GDM1 (cell line): ENCODE data around the gene UNC5C.

ENCODE experiments used
- DNase-seq: peaks from one replicate; lab custom pipeline; 2025; lab: John Stamatoyannopoulos, UW

Gene UNC5C

DNA sequence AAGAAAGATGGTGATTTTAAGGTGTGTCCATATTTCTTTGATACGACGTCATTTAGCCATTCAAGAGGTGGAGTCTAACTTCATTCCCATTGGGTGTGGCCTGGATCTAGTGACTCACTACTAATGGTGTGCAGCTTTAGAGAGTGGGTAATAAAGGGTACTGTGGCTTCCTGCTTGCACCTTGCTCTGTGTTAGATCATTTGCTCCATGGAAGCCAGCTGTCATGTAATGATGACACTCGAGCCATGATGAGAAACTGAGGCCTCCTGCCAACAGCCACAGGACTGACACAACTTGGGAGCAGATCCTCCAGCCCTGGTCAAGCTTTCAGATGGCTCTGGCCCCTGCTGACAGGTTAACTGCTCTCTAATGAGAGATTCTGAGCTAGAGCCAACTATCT lies 82.0 kb downstream of the UNC5C start:
- no peak for DNase-seq

DNA sequence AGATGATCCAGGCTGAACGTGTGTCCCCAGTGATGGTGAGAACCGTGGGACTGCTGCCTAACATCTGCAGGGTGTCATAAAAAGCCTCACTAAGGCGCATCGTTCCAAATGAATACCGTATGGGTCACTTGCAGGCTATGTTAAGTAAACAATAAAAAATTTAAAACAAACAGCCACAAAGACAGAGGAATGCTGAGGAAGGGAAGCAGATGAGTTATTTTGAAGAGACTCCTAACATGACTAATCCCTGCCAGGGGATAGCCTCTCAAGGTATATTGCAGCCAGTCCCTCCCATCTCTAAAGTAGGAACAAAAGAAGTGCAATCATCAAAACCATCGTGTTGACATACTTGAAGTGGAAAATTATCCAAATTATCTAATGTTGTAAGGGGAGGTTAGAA lies 83.8 kb downstream of the UNC5C start:
- no peak for DNase-seq

DNA sequence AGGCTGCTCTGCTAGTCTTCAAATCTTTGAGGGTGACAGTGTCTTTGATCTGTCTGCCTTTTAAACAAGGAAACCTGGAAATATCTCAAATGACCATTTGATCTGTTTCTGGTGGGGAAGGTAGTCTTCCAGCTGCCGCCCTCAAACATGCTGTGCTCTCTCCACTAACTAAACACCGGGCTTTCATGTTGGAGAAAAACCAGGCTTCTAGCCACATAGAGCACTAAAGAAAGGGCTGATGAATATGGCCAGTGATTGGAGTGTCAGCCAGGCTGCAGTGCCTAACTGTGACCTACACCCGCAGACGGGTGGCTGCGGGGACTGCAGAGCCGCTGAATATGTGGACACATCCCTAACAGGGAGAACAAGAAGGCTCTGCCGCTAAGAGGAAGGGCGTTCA lies 85.9 kb downstream of the UNC5C start:
- DNase-seq, result no peak

DNA sequence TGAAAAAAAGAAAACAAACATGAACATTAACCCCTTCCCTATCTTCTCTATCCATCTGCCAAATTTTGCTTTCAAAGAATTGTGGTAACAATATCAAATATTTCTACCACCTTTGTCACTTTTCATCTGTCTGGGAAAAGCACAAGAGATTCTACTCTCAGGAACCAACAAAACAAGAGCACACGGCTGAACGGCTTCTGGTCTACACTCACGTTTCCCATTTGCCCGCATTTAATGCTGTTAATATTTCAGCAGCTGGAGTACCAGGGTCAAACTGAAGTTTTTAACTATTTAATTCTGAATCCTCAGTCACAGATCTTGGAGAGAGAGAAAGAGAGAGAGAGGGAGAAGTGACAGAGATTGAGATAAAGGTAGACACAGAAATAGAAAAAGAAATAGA lies 91.4 kb downstream of the UNC5C start:
- DNase-seq, result no peak

DNA sequence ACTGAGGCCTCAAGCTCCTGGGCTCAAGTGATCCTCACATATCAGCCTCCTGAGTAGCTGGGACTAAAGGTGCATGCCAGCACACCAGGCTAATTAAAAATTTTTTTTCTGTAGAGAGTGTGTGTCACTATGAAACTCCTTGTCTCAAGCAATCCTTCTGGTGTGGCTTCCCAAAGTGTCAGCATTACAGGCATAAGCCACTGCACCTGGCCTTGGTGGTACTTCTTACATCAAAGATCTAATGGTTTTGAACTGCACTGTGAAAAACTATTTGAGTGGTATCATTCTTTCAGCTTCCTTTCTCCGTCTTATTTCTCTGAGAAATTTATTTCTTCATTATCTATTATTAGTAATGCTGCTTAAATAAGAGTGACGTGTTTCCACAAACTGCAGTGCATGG lies 98.5 kb downstream of the UNC5C start:
- no peak for DNase-seq

DNA sequence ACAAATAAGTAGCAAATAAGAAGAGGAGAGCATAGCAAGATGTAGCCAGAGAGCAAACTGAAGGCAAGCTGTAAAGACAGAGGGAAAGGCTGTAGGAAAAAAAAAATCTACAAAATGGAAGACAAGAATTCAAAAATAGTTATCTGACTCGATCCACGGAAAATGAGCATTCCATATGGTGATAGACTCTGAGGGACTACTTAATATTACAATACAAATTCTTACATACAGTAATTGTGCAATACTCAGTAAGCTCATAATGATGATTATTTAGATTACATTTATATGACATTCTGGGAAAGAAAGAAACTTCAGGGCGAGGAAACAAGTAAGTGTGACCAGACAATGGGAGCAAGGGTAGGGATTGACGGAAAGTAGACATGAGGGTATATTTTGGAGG lies 102.6 kb downstream of the UNC5C start:
- no peak for DNase-seq

DNA sequence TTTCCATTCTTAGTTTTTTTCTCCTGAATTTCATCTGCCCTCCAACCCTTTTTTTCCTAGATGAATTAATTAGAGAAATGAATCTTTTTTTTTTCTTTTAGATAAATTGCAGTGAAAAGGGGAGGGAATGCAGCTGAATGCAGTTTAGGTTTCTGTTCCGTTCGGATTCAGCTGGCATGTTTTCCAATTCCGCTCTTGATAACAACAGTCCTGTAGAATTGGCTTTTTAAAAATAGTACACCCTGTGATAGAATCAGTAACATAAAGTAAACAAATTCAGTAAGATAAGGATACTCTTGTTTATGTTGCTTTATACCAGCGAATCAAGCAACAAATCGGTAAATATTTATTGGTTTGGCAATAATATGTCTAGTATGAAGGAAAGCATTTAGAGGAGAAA lies 103.5 kb downstream of the UNC5C start:
- no peak for DNase-seq

DNA sequence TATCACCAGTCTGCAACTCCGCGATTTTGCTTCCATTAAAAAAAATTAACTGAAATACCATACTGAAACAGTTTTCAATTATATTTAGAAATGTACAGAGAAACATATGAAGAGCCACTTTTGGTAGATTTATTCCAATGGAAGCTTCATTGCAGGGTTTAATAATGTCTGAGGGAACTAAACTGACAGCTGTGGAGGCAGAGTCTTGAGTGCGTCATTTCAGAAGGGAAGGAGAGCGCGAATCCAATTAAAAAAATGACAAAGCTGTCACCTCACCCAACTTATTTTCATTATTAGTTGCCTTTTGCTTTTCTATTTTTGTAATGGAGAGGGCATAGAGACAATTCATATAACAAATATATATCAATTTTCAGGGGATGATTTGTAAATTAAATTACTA lies 104.0 kb downstream of the UNC5C start:
- DNase-seq, result no peak

DNA sequence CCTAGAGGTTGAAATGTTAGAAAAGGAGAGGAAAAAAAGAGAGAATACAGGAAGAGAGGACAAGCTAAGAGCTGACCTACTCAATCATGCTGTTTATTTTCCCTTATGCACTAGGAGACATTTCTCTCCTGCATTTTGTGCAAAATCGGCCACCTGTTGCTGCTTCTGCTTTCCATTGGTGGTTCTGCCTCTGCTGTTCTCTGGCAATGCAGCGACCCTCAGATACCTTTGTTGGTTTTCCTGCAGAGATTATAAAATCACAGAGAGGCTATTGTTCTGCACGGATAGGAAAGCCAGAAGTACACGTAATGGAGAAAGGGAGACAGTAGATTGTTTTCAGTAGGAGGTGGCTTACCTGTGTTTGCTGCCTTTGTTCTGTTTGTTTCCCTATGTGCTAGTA lies 108.9 kb downstream of the UNC5C start:
- no peak for DNase-seq

DNA sequence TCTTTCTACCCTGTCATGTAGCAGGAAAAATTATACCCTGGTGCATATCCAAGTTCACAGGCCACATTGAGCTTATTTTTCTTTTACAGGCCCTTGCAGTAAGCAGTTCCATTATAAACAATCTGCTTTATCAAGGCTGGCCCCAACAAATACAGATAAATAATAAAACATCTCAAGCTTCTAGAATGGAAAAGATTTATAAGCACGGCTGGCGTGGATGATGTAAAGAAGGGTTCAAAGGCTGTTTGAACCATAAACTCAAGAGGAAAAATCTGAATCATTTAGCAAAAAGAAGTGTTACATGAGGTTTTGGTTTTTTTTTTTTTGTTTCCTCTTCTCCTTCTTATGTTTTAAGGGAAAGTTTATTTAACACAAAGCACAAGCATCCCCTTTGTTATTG lies 109.7 kb downstream of the UNC5C start:
- DNase-seq, result no peak

DNA sequence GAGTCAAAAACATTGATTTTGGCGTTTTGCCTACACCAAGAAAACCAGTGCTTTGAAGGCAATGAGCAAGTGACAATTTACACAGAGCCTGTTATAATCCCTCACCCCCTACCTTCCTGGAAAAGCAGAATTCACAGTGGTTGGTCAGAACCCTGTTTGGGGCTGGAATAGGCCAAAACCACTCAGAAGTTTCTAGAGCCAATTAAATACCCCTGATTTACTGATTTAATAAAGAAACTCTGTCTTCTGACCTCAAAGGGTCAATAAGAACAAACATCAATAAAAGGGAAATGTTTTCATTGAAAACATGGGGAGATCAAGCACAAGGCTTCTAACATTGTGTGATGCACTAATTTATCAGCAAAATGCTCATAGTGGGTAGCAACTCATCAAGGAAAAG lies 116.3 kb downstream of the UNC5C start:
- DNase-seq, result no peak

DNA sequence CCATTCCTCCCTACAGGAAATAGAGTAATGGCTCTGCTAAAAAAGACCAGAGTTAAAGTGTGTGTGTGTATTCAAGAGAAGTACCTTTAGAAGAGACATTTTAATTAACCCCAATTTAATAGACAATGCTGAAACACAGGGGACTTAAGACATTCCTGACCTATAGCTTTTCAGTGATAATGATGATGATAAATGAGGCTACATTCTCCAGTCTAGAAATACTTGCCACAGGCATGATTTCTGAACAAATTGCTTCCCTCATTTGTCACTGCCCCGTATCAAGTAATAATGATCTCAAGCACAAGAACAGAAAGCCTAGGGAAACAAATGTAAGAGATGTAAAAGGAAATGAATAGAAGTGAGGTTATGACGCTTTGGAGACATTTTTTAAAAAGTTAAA lies 117.1 kb downstream of the UNC5C start:
- no peak for DNase-seq

DNA sequence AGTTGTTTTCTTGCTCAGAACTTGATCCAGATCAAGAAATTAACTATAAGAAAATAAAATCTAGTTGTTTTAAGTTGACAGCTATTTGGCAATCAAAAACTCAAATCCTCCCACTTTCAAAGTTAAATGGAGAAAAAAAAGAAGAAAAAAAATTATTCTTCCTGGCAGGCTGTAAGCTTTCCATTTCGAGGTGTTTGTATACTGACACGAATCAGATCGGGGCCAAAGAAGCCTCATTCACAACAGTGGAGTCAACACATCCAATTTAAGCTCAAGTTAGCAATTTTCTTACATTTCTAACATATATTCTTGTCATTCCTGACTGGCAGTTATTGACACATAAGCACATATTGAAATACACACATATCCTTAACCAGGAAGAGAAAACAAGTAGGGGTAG lies 119.4 kb downstream of the UNC5C start:
- no peak for DNase-seq

DNA sequence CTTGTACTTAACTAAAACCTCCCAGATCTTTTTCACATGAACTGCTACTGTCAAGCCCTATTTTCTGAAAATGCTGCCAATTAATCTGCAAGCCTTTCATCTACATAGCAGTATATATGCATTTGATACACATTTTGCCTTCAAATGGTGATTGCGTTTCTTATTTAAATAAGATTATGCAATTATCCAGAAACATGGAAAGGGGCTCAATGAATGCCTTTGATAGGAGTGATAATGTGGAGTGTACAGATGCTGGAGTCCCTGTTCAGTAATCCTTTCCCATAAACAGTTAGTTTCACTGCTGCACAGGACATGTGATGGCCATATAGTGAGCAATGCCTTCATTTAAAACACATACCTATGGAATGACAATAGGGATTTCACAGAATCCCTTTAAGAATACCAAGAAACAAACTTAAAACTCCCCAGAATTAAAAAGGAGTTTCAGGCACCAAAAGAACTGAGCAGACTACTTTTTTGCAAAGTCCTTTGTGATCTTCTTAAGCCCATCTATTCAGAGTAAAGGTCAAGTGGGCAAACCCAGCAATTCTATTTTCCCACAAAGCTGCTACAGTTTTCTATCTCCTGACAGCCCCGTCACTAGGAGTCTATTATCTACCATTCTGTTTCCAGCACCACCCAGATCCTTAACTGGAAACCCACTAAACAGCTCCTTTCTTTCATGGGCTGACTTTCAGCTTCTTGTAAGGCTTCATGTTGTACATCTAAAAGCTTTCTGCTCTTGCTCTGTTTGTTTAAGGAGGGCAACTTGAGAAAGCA lies 120.3 kb downstream of the UNC5C start:
- DNase-seq, result no peak

DNA sequence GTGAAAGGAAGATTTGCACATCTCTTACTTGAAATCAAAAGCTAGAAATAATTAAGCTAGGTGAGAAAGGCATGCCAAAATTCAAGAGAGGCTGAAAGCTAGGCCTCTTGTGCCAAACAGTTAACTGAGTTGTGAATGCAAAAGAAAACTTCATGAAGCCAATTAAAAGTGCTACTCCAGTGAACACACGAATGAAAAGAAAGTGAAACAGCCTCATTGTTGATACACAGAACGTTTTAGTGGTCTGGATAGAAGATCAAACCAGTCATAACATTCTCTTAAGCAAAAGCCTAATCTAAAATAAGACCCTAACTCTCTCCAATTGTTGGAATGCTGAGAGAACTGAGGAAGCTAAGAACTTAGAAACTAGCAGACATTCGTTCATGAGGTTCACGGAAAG lies 122.3 kb downstream of the UNC5C start:
- no peak for DNase-seq

DNA sequence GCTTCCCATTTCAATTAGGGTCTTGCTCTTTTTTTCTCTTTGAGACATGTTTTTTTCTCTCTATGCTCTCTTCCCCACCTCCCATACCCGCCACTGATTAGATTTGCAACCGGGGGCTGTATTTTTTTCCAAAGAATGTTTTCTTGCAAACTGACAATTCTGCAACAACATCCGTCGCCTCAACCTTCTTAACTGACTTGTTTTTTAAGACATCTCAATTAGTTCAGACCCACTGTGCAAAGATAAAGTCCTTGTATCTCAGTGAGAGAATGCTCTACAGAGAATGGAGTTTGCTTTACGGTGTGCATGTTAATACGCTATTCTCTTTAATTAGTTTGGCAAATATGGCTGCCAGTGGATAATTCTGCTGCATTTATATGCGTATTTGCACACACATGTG lies 126.3 kb downstream of the UNC5C start:
- no peak for DNase-seq

DNA sequence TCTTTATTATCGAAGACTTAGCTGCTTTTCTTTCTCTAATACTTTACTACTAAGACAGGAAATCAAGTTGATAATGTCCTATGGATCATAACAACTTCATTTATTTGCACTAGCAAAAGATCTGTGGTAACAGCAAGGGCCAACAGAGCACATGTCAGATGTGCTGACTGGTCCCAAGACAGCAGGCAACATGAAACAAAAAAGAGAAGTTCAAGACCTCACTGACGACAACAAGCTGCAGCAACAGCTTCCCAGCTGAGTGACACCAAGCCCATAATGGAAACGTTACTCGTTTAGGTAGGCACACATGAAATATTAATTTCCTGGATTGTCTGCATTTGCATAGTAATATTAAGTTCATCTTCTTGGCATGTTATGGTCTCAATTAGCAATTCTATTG lies 126.9 kb downstream of the UNC5C start:
- DNase-seq, result no peak

DNA sequence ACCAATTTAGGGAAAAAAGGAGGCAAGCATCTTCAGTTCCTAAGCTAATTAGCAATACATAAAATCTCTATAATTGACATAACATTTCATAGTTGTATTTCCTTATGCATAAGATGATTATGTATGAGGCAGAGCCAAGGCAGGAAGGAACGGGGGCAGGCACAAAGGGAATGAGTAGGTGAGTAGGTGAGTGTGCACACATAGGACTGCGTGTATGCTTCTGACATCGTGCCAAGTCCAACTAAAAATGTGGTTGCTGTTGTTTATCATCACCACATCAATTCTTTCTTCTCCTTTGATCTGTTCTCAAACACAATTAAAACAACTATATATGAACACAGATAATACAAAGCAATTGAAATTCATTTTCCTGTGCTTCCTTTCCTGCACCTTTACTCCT lies 131.2 kb downstream of the UNC5C start:
- DNase-seq, result no peak

DNA sequence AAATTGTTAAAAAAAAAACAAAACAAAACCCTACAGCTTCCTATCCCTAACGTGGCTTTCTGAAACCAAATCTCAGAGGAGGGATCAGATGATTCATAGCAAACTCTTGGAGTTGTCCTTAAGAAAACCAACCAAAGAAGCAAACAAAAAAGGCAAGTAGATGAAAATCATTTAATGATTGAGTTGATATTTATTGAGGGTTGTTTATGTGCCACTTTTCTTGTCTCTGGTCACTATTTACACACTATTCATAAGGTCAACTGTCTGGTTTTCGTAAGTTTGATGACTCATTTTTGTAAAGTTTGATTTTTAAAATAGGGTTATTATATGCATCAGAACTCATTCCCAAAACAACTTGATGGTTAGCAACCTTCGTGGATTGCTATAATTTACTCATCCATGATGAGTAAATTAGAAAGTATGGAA lies 133.4 kb downstream of the UNC5C start:
- DNase-seq, result no peak

DNA sequence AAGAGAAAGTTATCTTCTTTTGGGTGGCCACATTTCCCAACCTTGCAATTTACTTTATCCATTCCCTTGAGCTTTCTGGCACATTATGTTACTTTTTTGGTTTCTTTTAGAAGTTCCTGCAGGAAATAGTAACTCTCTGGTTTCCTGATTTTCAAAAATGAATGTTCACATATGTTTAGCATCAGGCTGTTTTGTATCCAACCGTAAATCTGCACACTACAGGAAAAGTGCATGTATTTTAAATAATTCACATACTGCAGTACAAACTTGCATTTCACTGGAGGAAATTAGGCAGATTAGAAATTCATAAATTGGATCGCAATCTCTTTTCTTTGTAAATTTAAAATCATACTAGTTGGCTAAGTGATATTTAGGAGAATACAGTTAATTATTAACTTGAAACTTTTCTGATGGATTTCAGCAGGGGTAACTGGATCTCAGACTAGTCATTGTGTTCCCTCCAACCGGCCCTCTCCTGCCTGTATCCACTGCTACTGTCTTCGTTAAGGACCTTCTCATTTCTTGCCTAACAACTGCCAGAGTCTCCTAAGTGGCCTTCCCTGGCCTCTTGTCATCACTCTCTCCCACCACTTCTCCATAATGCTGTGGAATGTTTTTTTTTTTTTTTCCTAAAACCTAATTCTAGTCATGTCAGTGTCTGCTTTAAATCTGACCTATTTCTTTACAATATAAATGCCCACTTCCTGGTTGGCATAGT lies 137.2 kb downstream of the UNC5C start:
- no peak for DNase-seq

DNA sequence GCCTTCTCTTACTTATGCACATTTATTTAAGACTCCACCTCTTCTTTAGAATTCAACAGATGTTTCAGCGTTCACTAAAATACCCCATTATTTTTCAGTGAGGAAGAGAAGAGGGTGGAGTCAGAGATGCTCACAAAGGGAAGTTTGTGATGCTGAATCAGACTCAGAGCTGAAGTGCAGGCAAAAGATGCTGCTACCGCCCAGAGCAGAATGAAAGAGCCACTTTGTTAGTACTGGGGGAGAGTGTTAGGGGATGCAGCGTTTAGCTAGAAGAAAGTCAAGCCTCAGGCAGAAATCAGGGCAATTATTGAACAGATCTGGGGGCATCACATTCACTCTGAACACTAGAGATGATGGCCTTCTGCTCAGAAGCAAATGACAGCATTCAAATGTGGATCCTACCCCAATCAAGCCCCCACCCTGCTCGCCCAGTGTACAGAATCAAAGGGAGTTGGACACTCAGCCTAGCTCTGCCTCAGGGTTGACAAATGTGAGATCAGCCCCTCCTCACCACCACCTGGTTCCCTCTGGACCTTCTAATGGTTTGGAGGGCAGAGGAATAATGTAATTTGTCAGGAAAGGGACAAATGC lies 138.3 kb downstream of the UNC5C start:
- no peak for DNase-seq

DNA sequence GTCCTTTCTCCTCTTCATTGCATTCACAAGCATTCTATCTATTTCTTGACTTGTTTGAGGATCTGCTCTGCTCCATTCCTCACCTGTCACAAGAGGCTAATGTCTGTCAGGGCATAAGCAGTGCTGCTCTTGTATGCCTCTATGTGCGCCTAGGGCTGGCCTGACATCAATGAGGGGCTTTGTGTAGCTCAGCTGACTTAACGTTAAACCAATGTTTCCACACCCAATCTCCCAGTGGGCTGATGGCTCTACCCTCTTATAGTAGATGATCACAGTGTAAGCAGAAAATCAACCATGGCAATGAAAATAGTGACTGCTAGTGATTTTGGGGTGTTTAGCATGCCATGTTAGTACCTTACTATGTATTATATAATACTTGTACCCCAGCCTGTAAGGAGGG lies 139.0 kb downstream of the UNC5C start:
- DNase-seq, result no peak

DNA sequence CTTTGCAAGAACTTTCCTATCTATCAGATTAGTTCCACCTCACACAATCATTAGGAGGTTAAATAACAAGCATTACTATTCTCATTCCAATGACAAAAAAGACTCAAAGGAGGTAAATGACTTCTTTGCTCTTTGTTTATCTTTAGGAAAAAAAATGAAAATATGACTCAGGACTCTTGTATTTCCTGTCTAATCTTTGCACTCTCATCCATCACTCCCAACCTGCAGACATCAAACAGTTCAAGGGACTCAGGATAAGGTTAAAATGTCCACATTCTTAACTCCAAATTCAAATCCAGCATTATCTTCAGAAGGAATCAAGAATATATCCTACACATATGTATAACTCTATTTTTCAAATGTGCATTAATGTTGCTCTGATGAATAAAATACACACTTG lies 139.6 kb downstream of the UNC5C start:
- DNase-seq, result no peak

DNA sequence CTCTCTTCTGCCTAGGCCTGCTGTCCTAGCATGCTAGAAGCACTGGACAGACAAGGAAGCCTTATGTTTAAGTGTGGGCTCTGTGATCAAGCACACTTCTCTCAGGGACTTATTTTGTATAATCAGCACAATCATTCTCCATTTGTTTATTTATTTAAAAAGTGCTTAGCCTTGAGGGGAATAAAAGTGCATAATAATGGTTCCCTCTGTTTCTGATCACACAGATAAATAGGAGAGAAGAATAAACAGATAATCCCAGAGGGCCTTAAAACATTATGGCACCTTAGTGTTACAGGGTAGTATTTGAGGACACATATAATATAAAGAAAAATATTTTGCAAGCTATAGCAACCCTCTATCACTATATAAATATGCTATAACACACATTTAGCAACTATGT lies 146.5 kb downstream of the UNC5C start:
- DNase-seq, result no peak
